IPS-20b (cell line): ENCODE results near the gene CYP27B1.

ENCODE experiments used
- H3K27ac ChIP-seq: one replicate; pipeline ENCODE4 v1.5.1; 2013; ENCODE audit warnings: low read length
- H3K27me3 ChIP-seq: 2 replicates; pipeline ENCODE4 v1.6.1; 2013; ENCODE audit warnings: mild to moderate bottlenecking, low read length, inconsistent platforms; ENCODE audit not compliant: insufficient read depth
- H3K36me3 ChIP-seq: 2 replicates; pipeline ENCODE4 v1.6.1; 2013; ENCODE audit warnings: low read depth, mild to moderate bottlenecking, inconsistent platforms, low read length, moderate library complexity; ENCODE audit not compliant: insufficient read depth
- H3K4me1 ChIP-seq: 2 replicates; pipeline ENCODE4 v1.6.1; 2013; ENCODE audit warnings: mild to moderate bottlenecking, control low read depth, inconsistent platforms, low read length, moderate library complexity; ENCODE audit not compliant: insufficient read depth
- H3K4me3 ChIP-seq: 2 replicates; pipeline ENCODE4 v1.5.1; 2013; ENCODE audit warnings: mild to moderate bottlenecking, low read length, inconsistent platforms
- H3K9ac ChIP-seq: 2 replicates; pipeline ENCODE4 v1.6.1; 2013; ENCODE audit warnings: low read depth, mild to moderate bottlenecking, inconsistent platforms, low read length, moderate library complexity
- H3K9me3 ChIP-seq: 2 replicates; pipeline ENCODE4 v1.6.1; 2013; ENCODE audit warnings: mild to moderate bottlenecking, low read depth, low read length, inconsistent platforms; ENCODE audit not compliant: insufficient read depth

The CYP27B1 gene

DNA sequence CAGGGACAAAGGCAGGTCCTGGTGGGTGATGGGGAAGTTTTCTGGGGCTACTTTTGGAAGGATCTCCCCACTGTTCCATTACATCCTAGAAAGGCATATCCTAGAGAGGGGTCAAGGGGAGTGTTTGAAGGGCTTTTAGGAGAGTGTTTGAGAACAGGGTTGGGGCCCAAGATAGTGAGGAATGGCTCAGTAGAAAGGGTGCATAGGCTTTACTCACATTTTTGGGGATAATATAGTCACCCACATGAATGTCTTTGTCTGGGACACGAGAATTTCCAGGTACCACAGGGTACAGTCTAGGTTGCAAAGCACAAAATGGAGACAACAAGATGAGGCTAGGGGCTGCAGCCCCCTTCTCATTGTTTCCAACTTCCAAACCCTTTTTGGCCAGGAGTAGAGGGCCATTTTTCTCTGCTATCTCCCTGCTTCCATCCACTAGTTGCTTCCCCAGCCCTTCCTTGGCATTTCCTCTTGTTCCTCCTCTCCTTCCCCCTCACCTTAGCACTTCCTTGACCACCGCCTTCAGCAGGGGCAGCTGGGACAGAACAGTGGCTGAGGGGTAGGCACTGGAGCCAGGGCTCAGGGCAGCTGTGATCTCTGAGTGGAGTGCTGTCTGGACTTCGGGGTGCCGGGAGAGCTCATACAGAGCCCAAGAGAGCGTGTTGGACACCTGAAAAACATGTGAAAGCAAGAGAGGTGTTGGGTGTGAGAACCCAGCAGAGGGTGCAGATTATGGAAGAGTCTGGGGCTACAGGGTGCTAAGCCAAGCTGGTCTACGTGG, 2.8 kb downstream of the CYP27B1 start:
- no peak overlapping the region for H3K27ac ChIP-seq
- peaks cover 69% of the 10 kb centered on the region for H3K27me3 ChIP-seq
- peaks cover 9% of the 10 kb centered on the region; the same call in 1 of the 2 replicates for H3K4me1 ChIP-seq
- peak overlapping the region; percentile 82; the same call in 1 of the 2 replicates for H3K4me3 ChIP-seq
- no peaks in the 10 kb centered on the region for H3K9me3 ChIP-seq
- no peak overlapping the region for H3K9ac ChIP-seq
- peaks cover 14% of the 10 kb centered on the region for H3K36me3 ChIP-seq

GRCh38 chr12:57762463-57762862, 4.4 kb downstream of the CYP27B1 start:
- Histone ChIP-seq H3K4me1 (peaks cover 9% of the 10 kb centered on the region; the same call in 1 of the 2 replicates), H3K27ac (no peak overlapping the region), H3K9me3 (no peaks in the 10 kb centered on the region), H3K9ac (no peak overlapping the region), H3K4me3 (no peak overlapping the region), H3K36me3 (no peaks in the 10 kb centered on the region), H3K27me3 (peaks cover 72% of the 10 kb centered on the region)

GRCh38 chr12:57761391-57761998, 5.4 kb downstream of the CYP27B1 start:
- H3K27me3 ChIP-seq = peaks cover 72% of the 10 kb centered on the region

GRCh38 chr12:57760347-57760982, 6.4 kb downstream of the CYP27B1 start:
- H3K27ac ChIP-seq = no peak overlapping the region
- no peaks in the 10 kb centered on the region for H3K9me3 ChIP-seq
- H3K4me3 ChIP-seq = no peak overlapping the region
- peaks cover 72% of the 10 kb centered on the region for H3K27me3 ChIP-seq
- H3K4me1 ChIP-seq = peaks cover 7% of the 10 kb centered on the region; the same call in 1 of the 2 replicates
- no peaks in the 10 kb centered on the region for H3K36me3 ChIP-seq
- no peak overlapping the region for H3K9ac ChIP-seq

More at GRCh38 chr12:57761391-57761998, 5.4 kb downstream of the CYP27B1 start:
- Histone ChIP-seq H3K4me3 (no peak overlapping the region), H3K27ac (no peak overlapping the region), H3K36me3 (no peaks in the 10 kb centered on the region), H3K9me3 (no peaks in the 10 kb centered on the region), H3K9ac (no peak overlapping the region), H3K4me1 (peaks cover 6% of the 10 kb centered on the region; the same call in 1 of the 2 replicates)

DNA sequence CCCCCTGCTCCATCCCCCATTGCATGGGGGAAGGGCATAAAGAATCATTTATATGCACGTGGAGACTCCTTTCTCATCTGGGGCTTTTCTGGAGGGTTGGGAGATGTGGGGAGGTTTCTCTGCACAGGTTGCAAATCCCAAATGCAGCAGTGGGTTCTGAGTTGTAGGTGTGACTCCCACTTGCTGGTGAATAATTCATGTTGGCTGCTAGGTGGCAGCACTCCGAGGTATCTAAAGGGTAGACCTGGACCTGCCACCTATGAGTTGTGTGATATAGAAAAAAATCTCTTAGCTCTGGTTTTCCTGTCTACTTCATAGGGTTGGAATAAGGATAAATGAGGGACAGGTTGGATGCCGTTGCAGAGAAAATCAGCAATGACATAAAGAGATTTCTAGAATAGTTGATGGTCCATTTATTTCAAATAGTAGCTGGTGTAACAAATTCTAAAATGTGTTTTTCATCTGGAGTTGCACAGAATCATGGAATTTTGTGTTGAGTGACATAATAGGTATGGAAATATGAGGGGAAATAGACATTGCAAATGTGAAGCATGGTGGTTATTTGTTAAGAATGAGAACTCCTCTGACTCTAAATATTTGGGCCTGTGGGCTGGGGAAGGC, 7.4 kb downstream of the CYP27B1 start:
- peaks cover 67% of the 10 kb centered on the region for H3K27me3 ChIP-seq

GRCh38 chr12:57758552-57759359, 8.1 kb downstream of the CYP27B1 start:
- no peaks in the 10 kb centered on the region for H3K9me3 ChIP-seq
- H3K4me3 ChIP-seq = no peak overlapping the region
- H3K9ac ChIP-seq = no peak overlapping the region
- peaks cover 12% of the 10 kb centered on the region; the same call in 1 of the 2 replicates for H3K4me1 ChIP-seq
- no peaks in the 10 kb centered on the region for H3K36me3 ChIP-seq
- no peak overlapping the region for H3K27ac ChIP-seq
- H3K27me3 ChIP-seq = peaks cover 67% of the 10 kb centered on the region

More for the DNA sequence above, 7.4 kb downstream of the CYP27B1 start:
- Histone ChIP-seq H3K9me3 (no peaks in the 10 kb centered on the region), H3K27ac (no peak overlapping the region), H3K4me1 (peaks cover 7% of the 10 kb centered on the region; the same call in 1 of the 2 replicates), H3K9ac (no peak overlapping the region), H3K36me3 (no peaks in the 10 kb centered on the region), H3K4me3 (no peak overlapping the region)

GRCh38 chr12:57757771-57758170, 9.1 kb downstream of the CYP27B1 start:
- Histone ChIP-seq H3K4me3 (no peak overlapping the region), H3K36me3 (no peaks in the 10 kb centered on the region), H3K27ac (no peak overlapping the region), H3K4me1 (peaks cover 17% of the 10 kb centered on the region), H3K9ac (no peak overlapping the region), H3K27me3 (peaks cover 66% of the 10 kb centered on the region), H3K9me3 (no peaks in the 10 kb centered on the region)

DNA sequence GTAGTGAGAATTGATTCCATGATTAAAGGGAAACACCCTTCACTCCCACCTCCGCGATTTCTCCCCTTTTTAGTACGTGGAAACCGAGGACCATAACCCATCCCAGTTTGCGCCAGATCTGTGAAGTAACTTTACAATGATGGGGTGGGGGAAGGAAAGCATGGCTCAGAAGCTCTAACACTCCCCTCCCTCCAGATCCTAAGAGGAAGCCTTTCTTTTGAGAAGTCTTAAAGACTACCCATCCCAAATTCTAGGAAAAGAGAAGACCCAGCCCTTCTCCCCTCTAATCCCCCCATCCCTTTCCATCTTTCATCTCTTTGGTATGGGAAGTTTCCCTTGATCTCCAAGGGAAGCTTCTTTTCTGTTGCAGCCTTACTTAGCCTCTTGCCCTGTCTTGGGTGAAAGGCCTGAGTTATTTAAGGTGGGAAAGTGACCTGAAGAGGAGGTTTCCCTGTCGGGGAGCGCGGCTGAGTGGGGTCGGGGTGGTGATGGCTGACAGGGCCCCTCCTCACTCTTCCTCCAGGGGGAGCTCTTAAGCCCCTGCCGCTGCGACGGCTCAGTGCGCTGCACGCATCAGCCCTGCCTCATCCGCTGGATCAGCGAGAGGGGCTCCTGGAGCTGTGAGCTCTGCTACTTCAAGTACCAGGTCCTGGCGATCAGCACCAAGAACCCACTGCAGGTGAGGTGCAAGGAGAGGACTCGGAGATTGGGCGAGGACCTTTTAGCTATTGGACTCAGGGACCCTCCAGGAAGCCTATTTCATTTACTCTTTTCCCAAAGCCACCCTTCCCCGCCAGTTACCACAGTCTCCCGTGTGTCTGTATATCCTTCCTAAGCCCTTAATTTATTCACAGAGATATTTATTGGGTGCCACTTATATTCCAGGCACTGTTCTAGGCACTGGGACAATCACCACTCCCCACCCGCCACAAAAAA, 10.2 kb downstream of the CYP27B1 start:
- Histone ChIP-seq H3K9ac (no peak overlapping the region), H3K27me3 (peaks cover 61% of the 10 kb centered on the region), H3K9me3 (no peaks in the 10 kb centered on the region), H3K4me1 (peaks cover 20% of the 10 kb centered on the region), H3K4me3 (peak overlapping the region; percentile 57), H3K27ac (no peak overlapping the region), H3K36me3 (no peaks in the 10 kb centered on the region)

DNA sequence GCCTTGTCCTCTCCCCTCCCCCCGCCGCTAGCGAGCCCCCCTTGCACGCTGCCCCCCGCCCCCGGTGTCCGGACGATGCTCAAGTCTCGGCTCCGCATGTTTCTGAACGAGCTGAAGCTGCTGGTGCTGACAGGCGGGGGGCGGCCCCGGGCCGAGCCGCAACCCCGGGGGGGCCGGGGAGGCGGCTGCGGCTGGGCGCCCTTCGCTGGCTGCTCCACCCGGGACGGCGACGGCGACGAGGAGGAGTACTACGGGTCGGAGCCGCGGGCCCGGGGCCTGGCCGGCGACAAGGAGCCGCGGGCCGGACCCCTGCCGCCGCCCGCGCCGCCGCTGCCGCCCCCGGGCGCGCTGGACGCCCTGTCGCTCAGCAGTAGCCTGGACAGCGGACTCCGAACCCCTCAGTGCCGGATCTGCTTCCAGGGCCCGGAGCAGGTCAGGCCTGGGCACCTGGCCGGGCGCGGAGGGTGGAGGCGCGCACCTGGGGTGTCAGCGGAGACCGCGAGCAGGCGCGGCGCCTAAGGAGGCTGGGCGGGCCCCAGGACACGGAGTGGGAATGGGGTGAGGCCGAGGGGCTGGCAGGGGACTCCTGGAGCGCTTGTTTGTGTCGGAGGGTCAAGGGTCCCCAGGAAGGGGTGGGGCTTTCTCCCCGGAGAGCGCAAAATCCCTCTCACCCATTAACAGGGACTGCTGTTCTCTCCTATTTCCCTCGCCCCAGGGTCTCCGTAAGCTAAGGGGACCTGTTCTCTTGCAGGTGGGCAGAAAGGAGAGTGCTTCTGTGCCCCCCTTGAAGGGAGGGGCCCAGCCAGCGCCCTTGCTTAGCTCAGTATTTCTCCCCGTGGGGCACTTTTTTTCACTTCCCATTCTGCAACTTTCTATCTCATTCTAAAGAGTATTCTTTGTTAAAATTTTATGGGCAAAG, 11.2 kb downstream of the CYP27B1 start:
- H3K4me1 ChIP-seq = peaks cover 24% of the 10 kb centered on the region
- peaks cover 3% of the 10 kb centered on the region for H3K36me3 ChIP-seq
- H3K9me3 ChIP-seq = no peaks in the 10 kb centered on the region
- no peak overlapping the region for H3K27ac ChIP-seq
- peaks cover 51% of the 10 kb centered on the region for H3K27me3 ChIP-seq
- H3K9ac ChIP-seq = no peak overlapping the region
- peak overlapping the region; percentile 57 for H3K4me3 ChIP-seq

GRCh38 chr12:57755194-57755453, 11.8 kb downstream of the CYP27B1 start:
- Histone ChIP-seq H3K9me3 (no peaks in the 10 kb centered on the region), H3K36me3 (peaks cover 9% of the 10 kb centered on the region), H3K4me3 (no peak overlapping the region), H3K27me3 (peaks cover 50% of the 10 kb centered on the region), H3K27ac (no peak overlapping the region), H3K9ac (no peak overlapping the region), H3K4me1 (peaks cover 24% of the 10 kb centered on the region)
